ENCODE results near the gene RNF149. TPM values are rescaled to one million over a fixed set of nuclear protein-coding genes. Genes with fewer than 3 reads are reported as not detected.
A peak's percentile ranks its signal among the peaks of the same experiment; 100 is the strongest.

The RNF149 gene
- total and polyA plus RNA-seq, 9 of the 15 experiments (the other 6 are each of a cell fraction or from before 2014, with no cell fraction given): 9.0 to 31.5 (median 22.8) TPM

- TF ChIP-seq BCLAF1 (IDR thresholded peaks at IDR 0.05; ENCODE audit: borderline replicate concordance in 1 of 2, control insufficient read depth in 1 of 2, low read depth in 2 of 2, low read length in 1 of 2): no peak
- no peak for TF ChIP-seq NELFE (IDR thresholded peaks at IDR 0.05; ENCODE audit: insufficient read depth, insufficient read length)
- TF ChIP-seq C11orf30 (IDR thresholded peaks at IDR 0.05; ENCODE audit: low read depth): peak; percentile 65
- TF ChIP-seq CTBP1 (IDR thresholded peaks at IDR 0.05; ENCODE audit: borderline replicate concordance): 0 out of 2 replicates have a peak, but pooled peaks have one; percentile 39
- no peak for TF ChIP-seq SRSF1 (IDR thresholded peaks at IDR 0.05; ENCODE audit: low read depth, low read length)
- TF ChIP-seq SIRT6 (IDR thresholded peaks at IDR 0.05; ENCODE audit: low read depth, low read length): no peak
- peak; percentile 71 to 85 (median 83) for TF ChIP-seq CTCF (IDR thresholded peaks at IDR 0.05 in 2 of 3, conservative IDR thresholded peaks at IDR 0.05 in 1 of 3; ENCODE audit: insufficient read depth in 2 of 3, low read depth in 1 of 3, low read length in 3 of 3)
- TF ChIP-seq CLOCK (CRISPR knock-in tag; IDR thresholded peaks at IDR 0.05; ENCODE audit: borderline replicate concordance): no peak
- peak; percentile 44 for TF ChIP-seq MAFG (tag; conservative IDR thresholded peaks at IDR 0.05)
- no peak for TF ChIP-seq POLR2G (IDR thresholded peaks at IDR 0.05; ENCODE audit: low read depth, low read length)
- TF ChIP-seq GTF2B (IDR thresholded peaks at IDR 0.05; ENCODE audit: extremely low read depth, insufficient read length): no peak
- 0 out of 2 replicates have a peak, but pooled peaks have one; percentile 37 for TF ChIP-seq DEAF1 (CRISPR knock-in tag; IDR thresholded peaks at IDR 0.05)
- no peak for TF ChIP-seq FOXJ2 (tag; IDR thresholded peaks at IDR 0.05)
- TF ChIP-seq ZFX (CRISPR knock-in tag; IDR thresholded peaks at IDR 0.05): no peak
- TF ChIP-seq ZNF354B (CRISPR knock-in tag; IDR thresholded peaks at IDR 0.05): no peak
- no peak for TF ChIP-seq PHTF2 (CRISPR knock-in tag; IDR thresholded peaks at IDR 0.05)
- TF ChIP-seq STAG1 (CRISPR knock-in tag; IDR thresholded peaks at IDR 0.05; ENCODE audit: borderline replicate concordance): peak; percentile 32; the same call in 1 of the 2 replicates
Measured at GRCh38 chr2:101341901-101342624, 33.6 kb upstream of the RNF149 start (continued).
